ENCODE measurements around the gene NYAP2.

Gene NYAP2

DNA sequence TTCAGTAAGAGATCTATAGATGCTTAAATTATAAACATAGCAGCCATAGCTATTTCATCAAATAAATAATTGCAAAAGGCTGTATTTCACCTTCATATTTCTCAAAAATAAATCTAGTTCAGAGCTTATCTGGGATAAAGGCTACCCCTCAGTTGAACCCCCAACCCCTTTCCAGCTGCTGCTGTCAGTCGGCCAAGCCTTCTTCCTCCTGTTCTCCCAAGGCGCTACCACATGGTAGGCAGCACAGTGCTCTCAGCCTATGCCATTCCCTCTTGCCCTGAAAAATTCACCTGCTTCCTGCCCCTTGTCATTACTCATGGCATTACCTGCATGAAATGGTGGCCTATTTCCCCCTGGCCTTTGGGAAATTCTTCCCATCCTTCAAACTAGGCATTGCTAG is 136.5 kb downstream of the NYAP2 start:
- DNase-seq (ENCODE audit: extremely low read depth in 1 of 2, low read depth in 1 of 2) = no peak

DNA sequence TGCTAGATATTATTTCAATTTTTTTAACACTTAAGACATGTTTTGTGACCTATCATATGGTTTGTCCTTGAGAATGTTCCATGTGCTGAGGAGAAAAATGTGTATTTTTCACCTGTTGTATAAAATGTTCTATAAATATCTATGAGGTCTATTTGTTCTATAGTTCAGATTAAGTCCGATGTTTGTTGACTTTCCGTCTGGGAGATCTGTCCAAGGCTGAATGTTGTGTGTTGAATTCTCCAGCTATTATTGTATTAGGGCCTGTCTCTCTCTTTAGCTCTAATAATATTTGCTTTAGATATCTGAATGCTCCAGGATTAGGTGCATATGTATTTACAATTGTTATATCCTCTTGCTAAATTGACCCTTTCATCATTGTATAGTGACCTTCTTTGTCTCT is 144.1 kb downstream of the NYAP2 start:
- DNase-seq (ENCODE audit: extremely low read depth in 1 of 2, low read depth in 1 of 2) = no peak

DNA sequence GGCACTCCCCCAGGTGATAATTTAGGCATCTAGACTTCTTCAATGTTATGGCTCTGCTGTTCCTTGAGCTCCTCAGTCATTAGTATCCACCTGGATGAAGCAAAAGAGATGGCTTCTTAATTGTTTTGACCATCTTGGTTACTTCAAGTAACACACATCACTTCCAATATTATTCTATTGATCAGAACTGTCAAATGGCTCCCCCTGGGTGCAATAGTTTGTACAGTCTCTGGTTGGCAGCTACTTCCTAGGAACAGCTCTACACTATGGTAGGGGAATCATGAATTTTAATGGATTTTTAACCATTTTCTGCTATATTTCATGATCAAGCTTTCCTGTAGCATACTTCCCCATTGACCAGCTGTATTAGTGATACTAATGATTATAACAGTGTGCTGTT is 157.0 kb downstream of the NYAP2 start:
- DNase-seq (ENCODE audit: extremely low read depth in 1 of 2, low read depth in 1 of 2) = no peak

DNA sequence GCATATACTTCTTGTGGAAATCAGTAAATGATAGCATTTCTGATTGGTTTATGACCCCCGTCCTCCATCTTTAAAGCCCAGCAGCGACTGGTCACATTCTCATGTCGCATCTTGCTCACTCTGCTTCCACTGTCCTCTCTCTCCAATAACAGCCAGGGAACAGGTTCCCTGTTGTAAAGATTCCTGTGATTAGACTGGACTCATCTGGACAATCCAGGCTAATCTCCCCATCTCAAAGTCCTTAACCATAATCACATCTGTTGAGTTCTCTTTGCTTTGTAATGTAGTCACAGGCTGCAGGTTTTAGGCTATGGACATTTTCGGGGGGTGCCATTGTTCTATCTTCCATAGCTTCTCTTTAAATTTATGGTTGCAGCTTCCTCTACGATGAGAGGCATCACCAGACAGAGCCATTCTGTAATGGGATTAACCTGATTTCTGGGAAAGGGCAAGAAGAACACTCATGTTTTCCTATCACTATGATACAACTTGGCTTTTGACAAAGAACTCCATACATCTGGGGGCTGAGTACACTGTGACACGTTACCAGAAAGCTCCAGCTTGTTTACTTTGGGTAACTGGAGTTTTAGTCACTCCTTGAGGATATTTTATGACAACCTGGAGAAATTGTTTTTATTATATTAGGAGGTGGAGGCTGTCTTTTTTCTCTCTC is 159.0 kb downstream of the NYAP2 start:
- DNase-seq (ENCODE audit: extremely low read depth in 1 of 2, low read depth in 1 of 2) = no peak

DNA sequence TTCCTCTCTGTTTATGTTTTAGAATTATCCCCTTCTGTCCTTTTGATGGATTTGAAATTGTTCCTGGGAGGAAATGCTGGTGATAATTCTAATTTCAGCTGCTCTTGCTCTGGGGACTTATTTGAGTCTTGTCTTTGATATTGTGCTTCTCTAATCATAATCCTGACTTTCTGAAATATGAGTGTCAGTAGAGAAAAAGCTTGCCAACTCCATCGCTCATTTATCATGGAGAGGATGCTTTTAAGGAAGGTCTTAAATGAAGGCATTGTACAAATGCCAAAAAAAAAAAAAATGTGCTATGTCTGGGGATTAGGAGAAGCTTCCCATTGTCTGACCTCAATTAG is 159.5 kb downstream of the NYAP2 start:
- DNase-seq (ENCODE audit: extremely low read depth in 1 of 2, low read depth in 1 of 2) = no peak

DNA sequence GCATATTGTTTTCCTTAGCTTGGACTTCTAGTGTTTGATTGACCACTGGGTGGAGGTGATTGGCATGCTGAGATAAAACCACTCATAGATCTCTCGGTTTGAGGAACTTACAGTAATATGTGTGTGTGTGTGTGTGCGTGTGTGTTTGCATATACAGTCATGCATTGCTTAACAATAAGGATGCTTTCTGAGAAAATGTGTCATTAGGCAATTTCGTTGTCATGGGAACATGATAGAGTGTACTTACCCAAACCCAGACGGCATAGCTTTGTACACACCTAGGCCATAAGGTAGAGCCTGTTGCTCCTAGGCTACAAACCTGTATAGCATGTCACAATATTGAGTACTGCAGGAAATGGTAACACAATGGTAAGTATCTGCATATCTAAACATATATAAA is 167.3 kb downstream of the NYAP2 start:
- no peak for DNase-seq (ENCODE audit: extremely low read depth in 1 of 2, low read depth in 1 of 2)

DNA sequence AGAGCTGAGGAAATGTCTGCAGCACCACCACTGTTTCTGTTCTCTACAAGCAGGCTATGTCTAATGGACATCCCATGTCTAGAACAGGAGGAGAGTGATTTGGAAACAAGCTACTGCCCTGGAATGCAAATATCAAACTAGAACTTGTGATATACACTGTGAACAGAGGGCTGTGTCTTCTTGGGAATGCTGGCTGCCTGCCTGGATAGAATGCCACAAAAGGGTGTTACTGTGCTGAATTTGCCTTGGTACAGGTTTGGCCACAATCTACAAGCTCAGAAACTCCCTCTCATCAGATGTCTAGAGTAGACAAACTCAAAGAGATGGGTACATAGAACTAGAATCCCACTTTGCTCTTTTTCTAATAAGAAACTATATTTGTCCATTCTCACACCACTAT is 170.5 kb downstream of the NYAP2 start:
- DNase-seq (ENCODE audit: extremely low read depth in 1 of 2, low read depth in 1 of 2) = no peak

DNA sequence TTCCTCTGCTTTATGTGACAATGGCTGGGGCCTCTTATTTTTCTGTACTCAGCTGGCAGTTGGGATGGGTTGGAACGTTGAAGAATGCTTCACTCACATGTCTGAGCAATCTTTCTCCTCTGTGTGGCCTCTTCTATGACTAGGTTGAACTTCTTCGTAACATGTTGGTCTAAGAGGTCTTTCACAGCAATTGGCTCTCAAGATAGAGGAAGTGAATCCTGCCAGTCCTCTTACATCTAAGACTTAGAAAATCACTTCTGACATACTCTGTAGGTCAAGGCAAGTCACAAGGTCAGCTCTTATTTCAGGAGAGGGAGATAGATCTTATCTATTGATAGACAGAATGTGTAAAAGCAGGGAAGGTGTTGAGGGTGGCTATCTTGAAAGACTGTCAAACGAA is 174.1 kb downstream of the NYAP2 start:
- DNase-seq (ENCODE audit: extremely low read depth in 1 of 2, low read depth in 1 of 2) = no peak

DNA sequence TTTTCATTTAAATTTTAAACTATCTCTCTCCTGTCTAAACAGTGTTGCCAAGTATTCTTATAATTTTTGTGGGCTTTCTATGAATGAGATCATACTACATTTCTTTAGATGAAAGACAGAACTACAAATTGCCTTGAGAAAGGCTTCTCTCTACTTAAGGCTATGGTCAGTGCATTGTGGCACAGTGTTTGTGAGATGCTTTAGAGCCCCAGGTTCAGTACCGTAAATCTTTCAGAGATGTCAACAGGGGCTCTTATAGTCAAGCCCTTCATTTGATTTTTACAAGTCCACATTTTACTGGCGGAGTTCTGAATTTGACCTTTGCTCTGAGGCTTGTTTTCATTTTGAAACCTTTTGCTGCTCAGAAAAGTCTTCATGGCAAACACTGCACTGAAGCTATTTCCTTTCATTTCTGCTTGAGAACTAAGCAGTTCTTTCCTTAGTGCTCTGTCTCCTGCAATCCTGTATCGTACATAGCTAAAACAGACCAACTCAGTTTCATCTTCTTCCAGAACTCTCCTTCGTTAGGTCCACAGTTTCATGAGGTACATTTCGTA is 175.2 kb downstream of the NYAP2 start:
- DNase-seq (ENCODE audit: extremely low read depth in 1 of 2, low read depth in 1 of 2) = no peak

DNA sequence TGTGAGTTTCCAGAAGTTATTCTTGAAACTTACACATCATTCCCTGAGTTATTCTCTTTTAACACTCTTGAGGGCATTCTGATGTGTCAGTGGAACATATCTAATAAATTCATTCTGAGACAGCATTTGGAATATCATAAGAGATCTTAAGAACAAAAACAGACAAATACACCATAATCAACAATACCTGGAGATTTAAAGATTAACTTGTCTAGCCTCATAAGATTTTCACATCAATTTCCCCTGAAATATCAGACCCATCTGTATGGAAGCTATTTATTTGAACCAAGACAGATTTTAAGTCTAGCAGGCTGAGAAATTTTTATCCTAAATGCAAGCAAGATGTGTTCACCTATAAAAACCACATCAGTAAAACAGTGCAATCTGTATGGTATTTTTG is 181.6 kb downstream of the NYAP2 start:
- no peak for DNase-seq (ENCODE audit: extremely low read depth in 1 of 2, low read depth in 1 of 2)

DNA sequence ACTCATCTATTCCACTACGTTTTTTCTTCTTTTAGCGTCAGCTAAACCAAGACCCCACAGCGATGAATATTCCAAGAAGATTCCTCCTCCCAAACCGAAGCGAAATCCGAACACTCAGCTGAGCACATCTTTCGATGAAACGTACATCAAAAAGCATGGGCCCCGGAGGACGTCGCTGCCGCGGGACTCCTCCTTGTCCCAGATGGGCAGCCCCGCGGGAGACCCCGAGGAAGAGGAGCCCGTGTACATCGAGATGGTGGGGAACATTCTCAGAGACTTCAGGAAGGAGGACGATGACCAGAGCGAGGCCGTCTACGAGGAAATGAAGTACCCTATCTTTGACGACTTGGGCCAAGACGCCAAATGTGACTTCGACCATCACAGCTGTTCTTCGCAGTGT is 182.4 kb downstream of the NYAP2 start:
- no peak for DNase-seq (ENCODE audit: extremely low read depth in 1 of 2, low read depth in 1 of 2)

DNA sequence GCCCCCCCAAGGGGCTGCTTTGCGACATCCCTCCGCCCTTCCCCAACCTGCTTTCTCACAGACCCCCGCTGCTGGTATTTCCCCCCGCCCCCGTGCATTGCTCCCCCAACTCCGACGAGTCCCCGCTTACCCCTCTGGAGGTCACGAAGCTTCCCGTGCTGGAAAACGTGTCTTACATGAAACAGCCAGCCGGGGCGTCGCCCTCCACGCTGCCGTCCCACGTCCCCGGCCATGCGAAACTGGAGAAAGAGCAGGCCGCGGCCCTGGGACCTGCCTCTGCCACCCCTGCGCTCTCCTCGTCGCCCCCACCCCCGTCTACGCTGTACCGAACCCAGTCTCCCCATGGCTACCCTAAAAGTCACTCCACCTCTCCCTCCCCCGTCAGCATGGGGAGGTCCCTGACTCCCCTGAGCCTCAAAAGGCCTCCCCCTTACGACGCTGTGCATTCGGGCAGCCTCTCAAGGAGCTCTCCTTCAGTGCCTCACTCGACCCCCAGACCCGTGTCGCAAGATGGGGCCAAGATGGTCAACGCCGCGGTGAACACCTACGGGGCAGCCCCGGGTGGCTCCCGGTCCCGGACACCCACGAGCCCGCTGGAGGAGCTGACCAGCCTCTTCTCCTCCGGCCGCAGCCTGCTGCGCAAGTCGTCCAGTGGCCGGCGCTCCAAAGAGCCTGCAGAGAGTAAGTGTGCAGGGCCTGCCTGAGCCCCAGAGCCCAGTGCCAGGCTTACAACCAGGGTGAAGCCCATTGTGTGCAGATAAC is 183.0 kb downstream of the NYAP2 start:
- DNase-seq (ENCODE audit: extremely low read depth in 1 of 2, low read depth in 1 of 2) = no peak

DNA sequence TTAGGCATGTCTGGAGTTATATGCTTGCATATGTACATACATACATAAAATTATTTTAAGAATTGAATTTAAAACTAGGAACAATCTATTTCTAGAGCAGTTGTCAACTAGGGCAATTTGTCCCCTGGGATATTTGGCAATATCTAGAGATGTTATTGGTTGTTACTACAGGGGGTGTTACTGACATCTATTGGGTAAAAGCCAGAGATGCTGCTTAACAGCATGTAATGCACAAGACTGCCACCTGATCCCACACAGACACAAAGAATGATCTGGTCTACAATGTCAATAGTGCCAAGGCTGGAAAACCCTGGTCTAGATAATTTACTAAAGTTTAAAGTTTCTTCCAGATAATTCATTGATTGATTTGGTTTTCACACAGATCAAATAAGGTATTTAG is 185.3 kb downstream of the NYAP2 start:
- DNase-seq (ENCODE audit: extremely low read depth in 1 of 2, low read depth in 1 of 2) = no peak

DNA sequence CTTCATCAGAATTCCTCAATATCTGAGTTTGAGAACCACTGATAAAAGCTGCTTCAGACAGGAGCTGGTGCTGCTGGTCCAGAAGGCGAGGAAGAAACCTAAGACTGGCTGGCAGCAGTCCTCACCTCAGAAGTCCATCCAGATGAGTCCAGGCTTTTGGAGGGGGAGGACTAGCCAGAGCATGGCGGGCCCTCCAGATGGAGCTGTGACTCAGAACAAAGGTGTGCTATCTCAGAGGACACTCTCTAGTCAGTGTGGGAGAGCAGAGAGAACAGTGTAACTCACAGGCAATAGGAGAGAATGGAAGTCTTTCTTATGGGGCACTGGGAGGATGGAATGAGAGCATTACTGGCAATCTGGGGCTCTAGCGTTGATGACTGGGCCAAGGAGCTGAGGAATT is 191.4 kb downstream of the NYAP2 start:
- no peak for DNase-seq (ENCODE audit: extremely low read depth in 1 of 2, low read depth in 1 of 2)

DNA sequence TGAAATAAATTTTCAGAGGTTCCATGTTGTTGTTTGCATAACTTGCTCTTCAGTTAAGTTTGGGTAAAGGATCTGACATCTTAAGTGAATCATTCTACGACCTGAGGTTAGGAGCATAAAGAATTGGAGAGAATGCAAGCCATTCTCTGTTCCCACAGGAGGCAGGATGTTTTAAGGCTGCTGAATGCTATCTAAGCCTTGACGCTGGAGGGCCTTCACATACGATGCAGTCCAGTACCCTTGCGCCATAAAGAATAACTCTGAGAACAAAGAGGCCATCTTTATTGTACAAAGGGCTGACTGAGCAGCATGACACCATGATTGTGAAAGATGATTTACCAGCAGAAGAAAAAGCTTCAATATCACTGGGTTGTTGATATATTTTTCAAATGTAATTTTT is 198.4 kb downstream of the NYAP2 start:
- no peak for DNase-seq (ENCODE audit: extremely low read depth in 1 of 2, low read depth in 1 of 2)

DNA sequence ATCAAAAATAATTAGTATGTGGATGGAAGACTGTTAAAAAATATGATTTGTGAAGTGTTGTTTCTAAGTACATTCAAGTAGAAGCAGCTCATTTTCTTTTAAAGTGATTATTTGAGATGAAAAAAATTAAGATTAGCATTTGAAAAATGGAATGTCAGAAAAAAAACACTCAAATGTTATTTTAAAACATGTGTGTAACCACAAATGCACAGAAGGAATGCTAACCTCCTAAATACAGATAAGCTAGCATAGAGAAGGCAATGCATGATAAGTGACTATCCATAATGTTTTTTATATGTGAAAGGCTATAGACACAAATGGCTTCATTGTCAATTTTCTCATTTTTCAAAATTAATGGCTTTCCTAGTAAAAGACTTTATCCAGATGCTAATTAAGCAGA is 198.9 kb downstream of the NYAP2 start:
- DNase-seq (ENCODE audit: extremely low read depth in 1 of 2, low read depth in 1 of 2) = no peak

DNA sequence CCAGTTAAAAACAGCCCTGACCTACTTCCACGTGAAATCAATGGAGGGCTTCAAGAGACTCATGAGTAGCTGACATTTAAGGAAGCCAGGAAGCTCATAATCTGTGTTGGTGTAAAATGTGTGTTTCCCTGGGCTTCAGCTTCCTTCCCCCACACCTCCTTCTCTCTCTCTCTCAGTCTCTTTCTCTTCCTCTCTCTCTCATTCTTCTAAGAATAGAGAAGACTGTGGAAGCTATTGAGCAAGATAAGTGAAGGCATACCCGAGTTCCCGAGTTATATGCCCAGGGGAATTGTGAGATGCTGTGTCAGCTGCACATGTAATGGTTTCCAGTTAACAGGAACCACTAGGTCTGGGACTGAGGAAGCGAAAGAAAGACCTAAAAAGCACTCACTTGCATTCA is 199.4 kb downstream of the NYAP2 start:
- no peak for DNase-seq (ENCODE audit: extremely low read depth in 1 of 2, low read depth in 1 of 2)

DNA sequence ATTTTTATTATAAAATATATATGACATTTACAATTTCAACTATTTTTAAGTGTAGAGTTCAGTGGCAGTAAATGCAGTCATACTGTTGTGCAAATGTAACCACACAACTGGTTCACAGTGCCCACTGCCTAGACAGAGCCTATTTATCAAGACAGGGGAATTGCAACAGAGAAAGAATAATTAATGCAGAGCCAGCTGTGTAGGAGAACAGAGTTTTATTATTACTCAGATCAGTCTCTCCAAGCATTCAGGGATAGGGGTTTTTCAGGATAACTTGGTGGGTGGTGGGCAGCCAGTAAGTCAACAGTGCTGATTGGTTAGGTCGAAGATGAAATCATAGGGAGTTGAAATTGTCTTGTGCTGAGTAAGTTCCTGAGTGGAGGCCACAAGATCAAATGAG is 200.3 kb downstream of the NYAP2 start:
- DNase-seq (ENCODE audit: extremely low read depth in 1 of 2, low read depth in 1 of 2) = no peak

DNA sequence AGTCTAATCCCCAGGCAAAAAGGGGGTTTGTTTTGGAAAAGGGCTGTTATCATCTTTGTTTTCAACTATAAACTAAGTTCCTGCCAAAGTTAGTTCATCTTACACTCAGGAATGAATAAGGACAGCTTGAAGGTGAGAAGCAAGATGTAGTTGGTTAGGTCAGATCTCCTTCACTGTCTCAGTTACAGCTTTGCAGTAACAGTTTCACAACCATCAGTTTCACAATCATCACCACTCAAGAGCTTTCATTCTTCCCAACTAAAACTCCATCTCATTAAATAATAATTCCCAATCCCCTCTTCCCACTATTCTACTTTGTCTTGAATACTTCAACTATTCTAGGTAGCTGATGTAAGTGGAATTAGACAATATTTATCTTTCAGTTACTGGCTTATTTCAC is 200.9 kb downstream of the NYAP2 start:
- no peak for DNase-seq (ENCODE audit: extremely low read depth in 1 of 2, low read depth in 1 of 2)

DNA sequence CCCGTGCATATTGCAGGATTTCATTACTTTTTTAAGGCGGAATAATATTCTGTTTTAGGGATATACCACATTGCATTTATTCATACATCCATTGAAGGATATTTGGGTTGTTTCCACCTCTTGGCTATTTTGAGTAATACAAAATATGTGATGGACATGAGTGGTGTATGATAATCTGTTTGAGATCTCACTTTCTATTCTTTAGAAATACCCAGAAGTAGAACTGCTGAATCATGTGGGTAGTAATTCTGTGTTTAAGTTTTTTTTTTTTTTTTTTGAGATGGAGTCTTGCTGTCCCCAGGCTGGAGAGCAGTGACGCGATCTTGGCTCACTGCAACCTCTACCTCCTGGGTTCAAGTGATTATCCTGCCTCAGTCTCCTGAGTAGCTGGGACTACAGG is 201.4 kb downstream of the NYAP2 start:
- no peak for DNase-seq (ENCODE audit: extremely low read depth in 1 of 2, low read depth in 1 of 2)

DNA sequence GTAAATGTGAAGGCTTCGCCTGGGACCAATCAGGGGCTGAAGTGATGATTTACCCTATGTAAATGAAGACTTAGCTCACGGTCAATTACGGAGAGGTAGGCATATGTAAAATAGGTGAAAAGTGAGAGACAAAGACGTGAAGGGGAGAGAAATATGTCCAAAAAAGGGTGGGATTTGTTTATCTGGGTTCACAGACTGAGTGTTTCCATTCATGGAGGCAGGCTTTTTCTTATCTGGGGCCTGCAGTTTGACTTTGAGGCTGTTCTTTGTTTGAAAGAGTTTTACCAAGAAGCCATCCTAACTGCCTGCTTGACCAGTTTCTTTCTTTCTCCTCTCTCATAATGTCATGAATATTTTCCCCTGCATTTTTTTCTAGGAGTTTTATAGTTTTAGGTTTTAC is 202.7 kb downstream of the NYAP2 start:
- DNase-seq (ENCODE audit: extremely low read depth in 1 of 2, low read depth in 1 of 2) = no peak

DNA sequence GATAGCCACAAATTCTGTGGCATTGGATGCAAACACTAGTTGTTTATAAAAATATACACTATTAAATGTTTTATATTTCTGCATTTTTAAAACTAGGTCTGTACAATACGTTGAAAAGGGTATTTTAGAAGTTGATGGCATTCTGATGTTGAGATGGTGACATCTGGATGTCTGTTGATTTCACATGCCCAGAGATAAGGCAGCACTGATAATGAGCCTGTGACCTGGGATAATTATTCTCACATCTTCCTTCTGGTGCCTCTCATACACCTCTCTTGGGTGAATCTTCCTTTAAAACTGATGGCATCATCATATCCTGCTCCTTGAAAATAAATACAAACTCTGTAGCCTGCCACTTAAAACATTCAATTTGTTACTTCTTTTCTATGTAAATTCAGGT is 208.6 kb downstream of the NYAP2 start:
- no peak for DNase-seq (ENCODE audit: extremely low read depth in 1 of 2, low read depth in 1 of 2)

DNA sequence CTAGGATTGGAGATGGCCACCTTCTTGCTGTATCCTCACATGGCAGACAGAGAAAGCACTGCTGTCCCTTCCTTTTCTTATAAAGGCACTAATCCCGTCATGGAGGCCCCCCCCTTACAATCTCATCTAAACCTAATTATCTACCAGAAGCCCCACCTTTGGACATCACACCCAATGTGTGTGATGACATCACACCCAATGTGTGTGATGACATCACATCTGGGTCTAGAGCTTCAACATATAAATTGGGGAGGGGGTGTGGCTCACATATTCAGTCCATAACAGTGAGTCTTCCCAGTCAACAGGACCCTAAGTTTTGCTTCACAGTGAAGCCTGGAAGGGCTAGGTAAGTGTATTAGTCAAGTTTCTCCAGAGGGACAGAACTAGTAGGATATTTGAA is 213.1 kb downstream of the NYAP2 start:
- no peak for DNase-seq (ENCODE audit: extremely low read depth in 1 of 2, low read depth in 1 of 2)
